GM10266 (cell line): ENCODE data around the gene BNC2.

Source experiments
- DNase-seq: peaks from one replicate; pipeline ENCODE4 v3.0.0; 2012; ENCODE audit errors: extremely low spot score
- TF ChIP-seq, protein P1 (sequence below): IDR thresholded peaks from 2 replicates; pipeline ENCODE4 v1.5.1; 2012; ENCODE audit warnings: mild to moderate bottlenecking, low read depth; ENCODE audit not compliant: control insufficient read depth, insufficient read depth; ENCODE audit errors: missing control alignments

Gene BNC2

DNA sequence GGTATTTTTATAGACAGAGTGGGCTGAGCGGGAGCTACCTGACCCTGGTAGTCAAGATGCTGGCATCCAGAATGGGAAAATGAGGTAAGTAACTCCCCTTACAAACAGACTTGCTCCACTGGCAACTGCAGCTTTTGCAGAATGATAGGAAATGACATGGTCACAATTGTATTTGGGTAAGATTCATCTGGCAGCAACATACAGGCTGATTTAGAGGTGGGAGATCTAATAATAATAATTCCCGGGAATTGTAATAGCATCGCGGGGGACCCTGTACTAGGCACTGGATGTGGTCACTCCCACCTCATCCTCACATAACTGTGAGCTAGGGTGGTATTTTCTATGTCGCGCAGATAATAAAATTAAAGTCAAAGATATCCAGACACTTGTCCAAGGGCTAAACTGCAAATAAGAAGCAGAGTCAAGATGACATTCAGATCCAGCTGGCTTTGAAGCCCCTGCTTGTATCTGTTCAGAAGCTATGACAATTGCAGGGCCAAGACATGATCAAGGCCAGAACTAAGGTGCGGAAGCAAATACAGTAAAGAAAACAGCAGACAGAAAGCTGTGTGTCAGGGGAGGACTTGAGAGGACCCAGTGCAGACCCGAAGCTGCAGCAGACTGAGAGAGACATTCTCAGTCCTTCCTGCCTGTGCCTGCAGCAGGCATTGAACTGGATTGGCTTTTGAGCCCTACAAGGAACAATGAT is 507.2 kb downstream of the BNC2 start:
- TF ChIP-seq, protein P1, sequence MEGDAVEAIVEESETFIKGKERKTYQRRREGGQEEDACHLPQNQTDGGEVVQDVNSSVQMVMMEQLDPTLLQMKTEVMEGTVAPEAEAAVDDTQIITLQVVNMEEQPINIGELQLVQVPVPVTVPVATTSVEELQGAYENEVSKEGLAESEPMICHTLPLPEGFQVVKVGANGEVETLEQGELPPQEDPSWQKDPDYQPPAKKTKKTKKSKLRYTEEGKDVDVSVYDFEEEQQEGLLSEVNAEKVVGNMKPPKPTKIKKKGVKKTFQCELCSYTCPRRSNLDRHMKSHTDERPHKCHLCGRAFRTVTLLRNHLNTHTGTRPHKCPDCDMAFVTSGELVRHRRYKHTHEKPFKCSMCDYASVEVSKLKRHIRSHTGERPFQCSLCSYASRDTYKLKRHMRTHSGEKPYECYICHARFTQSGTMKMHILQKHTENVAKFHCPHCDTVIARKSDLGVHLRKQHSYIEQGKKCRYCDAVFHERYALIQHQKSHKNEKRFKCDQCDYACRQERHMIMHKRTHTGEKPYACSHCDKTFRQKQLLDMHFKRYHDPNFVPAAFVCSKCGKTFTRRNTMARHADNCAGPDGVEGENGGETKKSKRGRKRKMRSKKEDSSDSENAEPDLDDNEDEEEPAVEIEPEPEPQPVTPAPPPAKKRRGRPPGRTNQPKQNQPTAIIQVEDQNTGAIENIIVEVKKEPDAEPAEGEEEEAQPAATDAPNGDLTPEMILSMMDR = no peak

DNA sequence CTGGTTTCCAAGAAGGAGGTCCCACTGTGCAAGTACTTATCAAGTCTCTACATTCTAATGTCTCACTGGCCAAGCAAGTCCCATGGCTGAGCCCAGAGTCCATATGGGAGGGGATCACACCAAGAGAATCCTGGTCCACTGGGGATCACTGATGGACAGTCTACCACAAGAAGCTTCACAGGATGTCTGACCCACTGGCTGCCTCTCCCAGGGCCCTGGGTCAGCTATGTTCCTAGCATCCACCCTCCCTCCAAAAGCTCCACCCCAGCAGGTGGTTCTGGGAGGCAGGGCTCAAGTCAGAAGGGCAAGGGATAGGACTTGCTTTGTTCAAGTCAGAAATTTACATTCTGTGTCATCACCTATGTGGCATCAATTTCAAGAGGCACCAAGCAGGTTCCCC is 508.5 kb downstream of the BNC2 start:
- no peak for DNase-seq
- TF ChIP-seq, protein P1 = no peak

More for the DNA sequence above, 507.2 kb downstream of the BNC2 start:
- DNase-seq = no peak

DNA sequence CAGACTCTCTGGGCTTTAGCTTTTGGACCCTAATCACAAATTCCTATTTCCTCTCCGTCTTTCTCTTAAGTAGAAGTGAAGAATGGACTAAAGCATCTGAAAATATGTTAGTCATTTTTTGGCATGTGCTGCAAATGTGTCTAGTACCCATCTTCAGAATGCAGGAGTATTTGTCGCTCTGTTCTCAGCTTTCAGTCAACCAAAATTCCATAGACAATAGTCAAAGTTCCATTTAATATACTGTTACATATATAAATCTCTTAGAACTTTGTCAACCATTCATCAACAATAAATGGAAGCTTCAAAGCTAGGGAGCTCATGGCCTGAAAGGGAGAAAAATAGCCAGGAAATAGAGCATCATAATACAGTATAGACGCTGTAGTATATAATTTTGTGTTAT is 509.4 kb downstream of the BNC2 start:
- TF ChIP-seq, protein P1 = no peak
- DNase-seq = no peak

DNA sequence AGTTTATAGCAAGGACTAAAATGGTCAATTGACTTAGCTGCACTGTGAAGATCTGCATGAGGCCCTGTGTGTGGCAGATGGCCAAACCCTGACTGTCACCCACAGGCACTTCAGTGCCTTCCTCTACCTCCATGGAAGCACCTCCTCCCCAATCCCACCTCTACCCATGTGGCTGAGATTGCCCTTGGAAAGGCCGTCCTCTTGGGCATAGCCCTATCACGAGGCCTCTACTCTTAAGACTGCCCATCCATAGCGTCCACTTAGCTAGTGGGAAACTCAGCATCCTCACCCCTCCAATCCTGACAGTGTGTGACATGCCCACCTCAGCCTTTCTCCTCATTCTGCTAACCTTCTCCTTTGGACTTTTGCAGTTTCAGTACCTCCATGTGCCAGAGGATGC is 510.2 kb downstream of the BNC2 start:
- DNase-seq = no peak
- TF ChIP-seq, protein P1 = no peak
